BE2C (cell line): ENCODE results near the gene GTPBP8.

Source experiments
- DNase-seq: peaks from one replicate; pipeline ENCODE4 v3.0.0-alpha.2; 2020
- H3K27me3 ChIP-seq: fragments of 250-450 bp; sonication (Bioruptor Pico); 2 replicates; pipeline ENCODE4 v1.5.1; 2020; ENCODE audit warnings: mild to moderate bottlenecking
- H3K36me3 ChIP-seq: fragments of 250-450 bp; sonication (Bioruptor Pico); 2 replicates; pipeline ENCODE4 v1.5.1; 2020; ENCODE audit warnings: mild to moderate bottlenecking
- H3K4me1 ChIP-seq: fragments of 250-450 bp; sonication (Bioruptor Pico); 2 replicates; pipeline ENCODE4 v1.5.1; 2020
- H3K4me3 ChIP-seq: 2 replicates; pipeline ENCODE4 v1.5.1; 2011; ENCODE audit warnings: low read depth, low read length
- H3K9me3 ChIP-seq: fragments of 250-450 bp; sonication (Bioruptor Pico); 2 replicates; pipeline ENCODE4 v1.5.1; 2020
- CTCF ChIP-seq: IDR thresholded peaks from 2 replicates; pipeline ENCODE4 v1.5.1; 2012; ENCODE audit warnings: mild to moderate bottlenecking, low read depth, low read length

Gene GTPBP8

DNA sequence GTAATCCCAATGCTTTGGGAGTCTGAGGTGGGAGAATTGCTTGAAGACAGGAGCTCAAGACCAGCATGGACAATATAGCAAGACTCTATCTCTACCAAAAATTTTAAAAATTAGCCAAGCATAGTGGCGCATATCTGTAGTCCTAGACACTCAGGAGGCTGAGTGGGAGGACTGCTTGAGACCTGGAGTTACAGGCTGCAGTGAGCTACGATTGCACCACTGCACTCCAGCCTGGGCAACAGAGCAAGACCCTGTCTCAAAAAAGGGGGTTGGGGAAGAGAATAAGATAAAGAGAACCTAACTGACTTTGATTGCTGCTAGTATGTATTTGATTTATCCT, 16.6 kb upstream of the GTPBP8 start:
- no peak for TF ChIP-seq CTCF
- H3K4me3 ChIP-seq = no peak overlapping the region
- no peak for DNase-seq
- H3K27me3 ChIP-seq = no peaks in the 10 kb centered on the region
- H3K4me1 ChIP-seq = peaks cover 7% of the 10 kb centered on the region
- no peaks in the 10 kb centered on the region for H3K9me3 ChIP-seq
- no peaks in the 10 kb centered on the region for H3K36me3 ChIP-seq

DNA sequence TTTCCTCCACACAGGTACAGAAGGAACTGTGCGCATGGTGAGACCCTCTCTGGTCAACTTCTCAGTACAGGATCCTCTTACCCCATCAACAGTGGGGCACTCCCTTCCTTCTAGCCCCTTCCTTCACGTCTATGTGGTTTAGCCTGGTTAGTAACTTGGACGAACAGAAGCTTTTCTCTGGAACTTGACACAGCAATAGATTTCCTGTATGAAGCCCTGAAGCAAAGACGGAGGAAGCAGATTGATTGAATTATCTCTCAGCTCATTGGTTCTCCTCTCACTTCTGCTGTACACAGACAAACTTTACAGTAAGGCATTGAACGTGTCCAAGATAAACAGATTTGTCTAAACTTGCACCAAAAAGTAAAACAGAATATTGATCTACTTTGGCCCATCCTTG, 15.9 kb upstream of the GTPBP8 start, which contains the start of gene CD200R1:
TSS of gene CD200R1 (minus strand) at position 210 of the 400 bp plus-strand sequence. CDS start 246 bp downstream, outside the sequence.
- peaks cover 7% of the 10 kb centered on the region for H3K4me1 ChIP-seq
- H3K4me3 ChIP-seq = no peak within 1 kb of the TSS
- no peak for TF ChIP-seq CTCF
- DNase-seq = no peak
- H3K9me3 ChIP-seq = no peaks in the 10 kb centered on the region
- H3K36me3 ChIP-seq = no peaks in the 10 kb centered on the region
- no peaks in the 10 kb centered on the region for H3K27me3 ChIP-seq

DNA sequence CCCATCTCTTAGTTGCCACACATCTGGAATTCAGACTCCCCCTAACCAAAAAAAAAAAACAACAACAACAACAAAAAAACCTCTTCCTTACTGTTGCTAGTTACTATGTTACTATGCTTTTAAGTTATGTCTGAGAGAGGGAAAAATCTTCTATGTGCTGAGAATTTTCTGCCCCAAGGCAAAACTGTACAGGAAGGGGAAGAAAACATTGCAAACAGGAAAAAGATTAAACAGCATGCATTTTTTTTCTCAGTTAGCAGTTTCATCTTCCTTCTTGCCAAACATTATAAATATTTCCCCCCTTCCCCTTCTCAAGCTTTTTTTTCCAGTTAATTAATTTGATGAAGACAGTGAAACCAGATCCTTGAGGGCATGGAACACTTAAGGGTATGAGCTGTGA, 14.8 kb upstream of the GTPBP8 start:
- H3K36me3 ChIP-seq = no peaks in the 10 kb centered on the region
- H3K27me3 ChIP-seq = no peaks in the 10 kb centered on the region
- TF ChIP-seq CTCF = no peak
- no peaks in the 10 kb centered on the region for H3K9me3 ChIP-seq
- H3K4me3 ChIP-seq = no peak overlapping the region
- DNase-seq = no peak
- H3K4me1 ChIP-seq = peaks cover 7% of the 10 kb centered on the region

GRCh38 chr3:112976953-112977352, 13.8 kb upstream of the GTPBP8 start:
- Histone ChIP-seq H3K27me3 (no peaks in the 10 kb centered on the region), H3K9me3 (no peaks in the 10 kb centered on the region), H3K4me1 (peaks cover 7% of the 10 kb centered on the region), H3K36me3 (no peaks in the 10 kb centered on the region), H3K4me3 (no peak overlapping the region)
- no peak for DNase-seq
- no peak for TF ChIP-seq CTCF

DNA sequence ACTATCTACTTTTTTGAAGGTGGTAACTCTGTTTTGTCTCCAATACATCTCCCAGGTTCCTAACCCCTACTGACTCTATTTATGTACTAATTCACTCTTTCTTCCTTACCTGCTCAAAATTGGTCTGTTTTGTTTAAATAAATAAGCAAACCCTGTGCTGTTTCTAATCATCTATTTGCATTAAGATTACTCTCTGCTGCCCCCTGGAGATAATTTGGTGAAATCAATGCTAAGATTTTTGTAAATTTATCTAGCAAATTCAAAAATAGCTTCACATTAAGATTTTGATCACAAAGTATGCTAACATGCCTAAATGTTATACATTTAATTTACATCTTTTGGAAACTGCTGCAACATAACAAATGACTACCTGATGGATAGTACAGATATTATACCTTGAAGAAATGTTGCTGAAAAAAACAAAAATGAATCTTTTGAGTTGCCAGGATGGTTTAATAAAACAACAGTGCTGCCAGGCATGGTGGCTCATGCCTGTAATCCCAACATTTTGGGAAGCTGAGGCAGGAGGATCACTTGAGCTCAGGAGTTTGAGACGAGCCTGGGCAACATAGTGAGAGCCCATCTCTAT, 11.4 kb upstream of the GTPBP8 start:
- H3K4me1 ChIP-seq = no peaks in the 10 kb centered on the region

More for the DNA sequence above, 11.4 kb upstream of the GTPBP8 start:
- H3K27me3 ChIP-seq = no peaks in the 10 kb centered on the region
- DNase-seq = peak; percentile 18
- no peaks in the 10 kb centered on the region for H3K9me3 ChIP-seq
- no peaks in the 10 kb centered on the region for H3K36me3 ChIP-seq
- TF ChIP-seq CTCF = peak; percentile 57
- no peak overlapping the region for H3K4me3 ChIP-seq
